OCI-LY1 (cell line): ENCODE measurements around the gene UBR3.
A peak's percentile ranks its signal among the peaks of the same experiment; 100 is the strongest.

ENCODE experiments used
- H2AFZ ChIP-seq: fragments of 200-600 bp; sonication (generic), shearing (Covaris generic); 2 replicates; pipeline ENCODE4 v1.6.0; 2014; ENCODE audit warnings: antibody characterized with exemption, mild to moderate bottlenecking, low read length
- H3F3A ChIP-seq: fragments of 200-600 bp; sonication (generic), shearing (Covaris generic); 2 replicates; pipeline ENCODE4 v1.6.0; 2014; ENCODE audit warnings: mild to moderate bottlenecking, antibody characterized with exemption, low read length, moderate library complexity; ENCODE audit not compliant: insufficient read depth
- H3K27ac ChIP-seq: fragments of 200-600 bp; sonication (generic); 2 replicates; pipeline ENCODE4 v1.5.1; 2014; ENCODE audit warnings: low read length, mixed run types, mild to moderate bottlenecking, low read depth; ENCODE audit not compliant: poor library complexity, severe bottlenecking
- H3K27me3 ChIP-seq: fragments of 200-600 bp; sonication (generic); 2 replicates; pipeline ENCODE4 v1.6.0; 2014; ENCODE audit warnings: antibody characterized with exemption, mild to moderate bottlenecking, low read length, moderate library complexity; ENCODE audit not compliant: insufficient read depth
- H3K36me3 ChIP-seq: fragments of 200-600 bp; sonication (generic); 2 replicates; pipeline ENCODE4 v1.6.1; 2014; ENCODE audit warnings: mild to moderate bottlenecking, antibody characterized with exemption, low read length, moderate library complexity, mixed read lengths; ENCODE audit not compliant: insufficient read depth
- H3K4me1 ChIP-seq: fragments of 200-600 bp; sonication (generic); 2 replicates; pipeline ENCODE4 v1.5.1; 2014; ENCODE audit warnings: mild to moderate bottlenecking, low read length, moderate library complexity; ENCODE audit not compliant: insufficient read depth, severe bottlenecking
- H3K4me2 ChIP-seq: fragments of 200-600 bp; sonication (generic), shearing (Covaris generic); 2 replicates; pipeline ENCODE4 v1.6.1; 2014; ENCODE audit warnings: low read length
- H3K4me3 ChIP-seq: fragments of 200-600 bp; sonication (generic); 2 replicates; pipeline ENCODE4 v1.5.1; 2014; ENCODE audit warnings: low read length, low read depth, mild to moderate bottlenecking, mixed read lengths; ENCODE audit not compliant: poor library complexity, severe bottlenecking
- H3K79me2 ChIP-seq: fragments of 200-600 bp; shearing (Covaris generic); 2 replicates; pipeline ENCODE4 v1.6.1; 2016; ENCODE audit warnings: mixed run types, low read length, mixed read lengths; ENCODE audit not compliant: insufficient read depth
- H3K9ac ChIP-seq: fragments of 200-600 bp; sonication (generic), shearing (Covaris generic); 2 replicates; pipeline ENCODE4 v1.6.1; 2014; ENCODE audit warnings: mild to moderate bottlenecking, low read length, mixed read lengths
- H3K9me2 ChIP-seq: fragments of 200-600 bp; sonication (generic), shearing (Covaris generic); 2 replicates; pipeline ENCODE4 v1.6.1; 2014; ENCODE audit warnings: low read depth, mild to moderate bottlenecking, low read length, mixed read lengths
- H3K9me3 ChIP-seq: fragments of 200-600 bp; shearing (Covaris generic); 2 replicates; pipeline ENCODE4 v1.6.1; 2014; ENCODE audit warnings: low read length, mixed read lengths
- H4K20me1 ChIP-seq: fragments of 200-600 bp; sonication (generic), shearing (Covaris generic); 2 replicates; pipeline ENCODE4 v1.6.0; 2016; ENCODE audit warnings: mild to moderate bottlenecking, low read length; ENCODE audit not compliant: insufficient read depth
- CTCF ChIP-seq: fragments of 200-600 bp; sonication (generic), shearing (Covaris generic); IDR thresholded peaks from 2 replicates; pipeline ENCODE4 v1.5.1; 2017; ENCODE audit warnings: mild to moderate bottlenecking, antibody characterized with exemption, low read length, moderate library complexity, mixed read lengths
- EZH2 ChIP-seq: fragments of 200-600 bp; sonication (generic), shearing (Covaris generic); IDR thresholded peaks from 2 replicates; pipeline ENCODE4 v1.8.0; 2017; ENCODE audit warnings: borderline replicate concordance, mixed run types, mild to moderate bottlenecking, antibody characterized with exemption, low read length, moderate library complexity, mixed read lengths

The UBR3 gene

GRCh38 chr2:169916623-169917022 is 89.4 kb downstream of the UBR3 start:
- Histone ChIP-seq H3K79me2 (no peaks in the 10 kb centered on the region), H3K4me3 (no peak overlapping the region), H3K9me3 (no peaks in the 10 kb centered on the region), H3K4me1 (no peaks in the 10 kb centered on the region), H2AFZ (no peak overlapping the region), H3K9me2 (no peaks in the 10 kb centered on the region), H3K36me3 (peaks cover 11% of the 10 kb centered on the region), H4K20me1 (no peaks in the 10 kb centered on the region), H3K27me3 (no peaks in the 10 kb centered on the region), H3K4me2 (no peak overlapping the region), H3K27ac (no peak overlapping the region), H3K9ac (no peak overlapping the region), H3F3A (no peaks in the 10 kb centered on the region)
- TF ChIP-seq EZH2: no peak

- H3K4me3 ChIP-seq: no peak overlapping the region
- H3K4me2 ChIP-seq: no peak overlapping the region
- H2AFZ ChIP-seq: no peak overlapping the region
- H4K20me1 ChIP-seq: no peaks in the 10 kb centered on the region
- no peaks in the 10 kb centered on the region for H3K79me2 ChIP-seq
- no peak overlapping the region for H3K9ac ChIP-seq
- H3K27ac ChIP-seq: no peak overlapping the region
- no peaks in the 10 kb centered on the region for H3K9me3 ChIP-seq
- peaks cover 5% of the 10 kb centered on the region; the same call in 1 of the 2 replicates for H3K36me3 ChIP-seq
- no peaks in the 10 kb centered on the region for H3K4me1 ChIP-seq
- peaks cover 4% of the 10 kb centered on the region; the same call in 1 of the 2 replicates for H3F3A ChIP-seq
- no peak for TF ChIP-seq CTCF
- TF ChIP-seq EZH2: no peak
- H3K9me2 ChIP-seq: no peaks in the 10 kb centered on the region
- no peaks in the 10 kb centered on the region for H3K27me3 ChIP-seq
Measured at GRCh38 chr2:169923977-169924376, 96.7 kb downstream of the UBR3 start.

GRCh38 chr2:169925968-169926367 is 98.7 kb downstream of the UBR3 start:
- H3K9ac ChIP-seq: no peak overlapping the region
- no peaks in the 10 kb centered on the region for H4K20me1 ChIP-seq
- H2AFZ ChIP-seq: no peak overlapping the region
- no peaks in the 10 kb centered on the region for H3K79me2 ChIP-seq
- no peaks in the 10 kb centered on the region for H3K9me2 ChIP-seq
- no peaks in the 10 kb centered on the region for H3K27me3 ChIP-seq
- peaks cover 4% of the 10 kb centered on the region; the same call in 1 of the 2 replicates for H3F3A ChIP-seq
- H3K4me1 ChIP-seq: no peaks in the 10 kb centered on the region
- peaks cover 4% of the 10 kb centered on the region; the same call in 1 of the 2 replicates for H3K36me3 ChIP-seq
- no peaks in the 10 kb centered on the region for H3K9me3 ChIP-seq
- H3K27ac ChIP-seq: no peak overlapping the region
- H3K4me3 ChIP-seq: no peak overlapping the region
- no peak overlapping the region for H3K4me2 ChIP-seq
- TF ChIP-seq CTCF: no peak
- TF ChIP-seq EZH2: no peak

GRCh38 chr2:169928463-169928864 is 101.2 kb downstream of the UBR3 start:
- Histone ChIP-seq H3F3A (peaks cover 4% of the 10 kb centered on the region; the same call in 1 of the 2 replicates), H3K27me3 (no peaks in the 10 kb centered on the region), H3K4me3 (no peak overlapping the region), H3K79me2 (no peaks in the 10 kb centered on the region), H4K20me1 (no peaks in the 10 kb centered on the region), H2AFZ (no peak overlapping the region), H3K9ac (no peak overlapping the region), H3K9me2 (no peaks in the 10 kb centered on the region), H3K4me2 (no peak overlapping the region), H3K27ac (no peak overlapping the region), H3K36me3 (peaks cover 4% of the 10 kb centered on the region; the same call in 1 of the 2 replicates), H3K9me3 (no peaks in the 10 kb centered on the region), H3K4me1 (no peaks in the 10 kb centered on the region)
- peak; percentile 70 for TF ChIP-seq CTCF
- TF ChIP-seq EZH2: no peak
